ENCODE results near the gene LTBP1.
"Not testable (repeated sequence)": the region's sequence is repeated elsewhere in the genome, so short reads cannot be mapped to it uniquely, and the experiment has no call there.

The LTBP1 gene

GRCh38 chr2:33380719-33381118 lies 434.0 kb downstream of the LTBP1 start:
- DNase-seq, result no peak
- intact Hi-C loops (cut with DNase I), result no loop called here

DNA sequence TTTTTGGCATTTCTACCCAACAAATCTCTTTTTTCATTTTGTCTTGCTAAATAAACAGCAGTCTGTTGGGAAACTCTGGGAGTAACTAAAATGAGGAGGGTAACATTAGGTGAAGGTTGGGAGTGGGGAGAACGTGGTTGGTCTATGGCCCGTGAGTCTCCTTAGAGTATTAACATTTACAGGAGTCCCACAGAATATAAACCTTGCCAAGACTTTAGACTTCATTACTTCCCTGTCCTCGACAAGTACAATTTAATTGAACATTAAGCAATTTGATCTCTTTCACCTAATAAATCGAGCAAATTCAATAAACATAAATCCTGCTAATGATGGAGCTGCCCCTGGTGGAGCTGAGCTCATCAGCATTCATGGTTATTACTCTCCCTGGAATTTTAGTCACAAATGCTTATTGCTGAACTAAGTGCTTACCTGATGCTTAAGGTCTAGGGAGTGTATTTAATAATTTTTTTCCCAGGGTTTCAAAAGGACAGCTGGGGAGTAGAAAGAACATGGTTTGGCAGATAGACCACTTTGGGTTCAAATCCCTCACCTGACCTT lies 434.6 kb downstream of the LTBP1 start:
- no peak for DNase-seq
- intact Hi-C loops (cut with DNase I), result no loop called here

- intact Hi-C loops (cut with DNase I), result no loop called here
- DNase-seq, result no peak
These were observed 437.3 kb downstream of the LTBP1 start for GRCh38 chr2:33383855-33384598.

DNA sequence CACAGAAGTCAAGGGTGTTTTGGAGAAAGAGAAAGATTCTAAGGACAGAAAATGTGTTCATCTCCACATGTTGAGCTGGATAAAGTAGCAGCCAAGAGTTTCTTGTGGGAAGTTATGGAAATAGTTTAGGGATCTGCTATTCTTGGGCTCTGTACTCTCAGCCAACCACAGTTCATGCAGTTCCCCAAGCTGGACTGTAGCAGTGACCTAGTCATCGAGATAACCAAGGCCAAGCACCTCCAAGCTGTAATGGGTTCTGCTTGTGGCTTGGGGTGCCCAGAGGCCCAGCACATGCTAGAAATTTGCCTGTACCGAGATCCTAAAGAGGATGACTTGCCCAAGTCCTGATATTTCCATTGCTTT lies 437.8 kb downstream of the LTBP1 start:
- intact Hi-C loops (cut with DNase I), result no loop called here
- DNase-seq, result no peak

- peak in 1 of 10 donors; percentile 84 for DNase-seq
- intact Hi-C loops (cut with DNase I), result no loop called here
These were observed 442.2 kb downstream of the LTBP1 start for GRCh38 chr2:33388996-33389395.

DNA sequence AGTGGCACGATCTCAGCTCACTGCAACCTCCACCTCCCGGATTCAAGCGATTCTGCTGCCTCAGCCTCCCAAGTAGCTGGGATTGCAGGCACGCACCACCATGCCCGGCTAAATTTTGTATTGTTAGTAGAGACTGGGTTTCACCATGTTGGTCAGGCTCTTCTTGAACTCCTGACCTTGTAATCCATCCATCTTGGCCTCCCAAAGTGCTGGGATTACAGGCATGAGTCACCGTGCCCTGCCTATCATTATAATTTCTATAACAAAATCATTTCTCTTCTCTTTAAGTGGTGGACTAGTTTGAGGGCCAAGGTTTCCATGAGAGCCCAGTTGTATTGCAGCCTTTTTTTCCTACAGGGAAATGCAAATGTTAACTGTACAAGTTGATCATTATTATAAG lies 442.9 kb downstream of the LTBP1 start:
- DNase-seq; intact Hi-C loops (cut with DNase I): not testable (repeated sequence)

DNA sequence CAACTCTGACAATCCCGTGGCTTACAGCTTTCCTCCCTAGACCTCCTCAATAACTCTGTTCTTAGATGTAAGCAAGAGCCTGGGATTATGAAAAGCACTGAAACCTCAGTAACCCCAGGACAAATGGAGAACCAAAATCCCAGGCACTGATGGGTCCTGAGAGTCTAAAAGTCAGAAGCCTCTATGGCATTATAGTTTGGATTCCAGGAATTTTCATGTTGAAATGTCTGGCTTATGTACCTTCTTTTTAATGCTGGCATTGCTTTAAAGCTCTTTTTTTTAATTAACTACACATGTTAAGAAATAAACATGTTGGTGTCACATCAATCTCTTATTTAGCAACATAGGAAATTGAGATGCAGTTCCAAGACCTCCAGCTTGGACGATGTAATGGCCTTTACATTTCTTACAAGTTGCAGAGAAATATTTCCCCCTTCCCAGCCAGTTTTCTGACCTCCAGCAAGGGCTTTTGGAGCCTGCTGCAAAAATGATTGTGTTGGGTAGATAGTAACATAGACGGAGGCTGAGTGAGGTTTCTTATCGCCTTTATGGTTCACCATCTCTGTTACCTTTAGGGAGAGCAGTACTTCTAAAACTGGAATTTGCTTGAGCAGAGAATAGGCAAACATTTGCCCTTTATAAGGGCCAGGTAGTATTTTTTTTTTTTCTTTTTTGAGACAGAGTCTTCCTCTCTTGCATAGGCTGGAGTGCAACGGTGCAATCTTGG lies 444.9 kb downstream of the LTBP1 start:
- no peak for DNase-seq
- intact Hi-C loops (cut with DNase I), result no loop called here

DNA sequence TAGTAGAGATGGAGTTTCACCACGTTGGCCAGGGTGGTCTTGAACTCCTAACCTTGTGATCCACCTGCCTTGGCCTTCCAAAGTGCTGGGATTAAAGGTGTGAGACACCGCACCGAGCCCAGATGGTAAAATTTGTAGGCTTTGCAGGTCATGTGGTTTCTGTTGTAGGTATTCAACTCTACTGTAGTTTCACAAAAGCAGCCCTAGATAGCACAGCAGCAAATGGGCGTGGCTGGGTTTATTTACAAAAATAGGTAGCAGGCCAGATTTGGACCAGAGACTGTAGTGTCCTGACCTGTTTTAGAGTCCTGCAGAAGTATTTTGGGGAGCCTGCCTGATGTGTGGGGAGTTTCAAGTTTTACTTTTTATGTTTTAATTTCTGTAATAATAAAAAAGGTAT lies 445.6 kb downstream of the LTBP1 start:
- intact Hi-C loops (cut with DNase I), result no loop called here
- no peak for DNase-seq

GRCh38 chr2:33395034-33395433 lies 448.3 kb downstream of the LTBP1 start:
- no peak for DNase-seq
- intact Hi-C loops (cut with DNase I), result no loop called here

GRCh38 chr2:33395655-33396249 lies 449.0 kb downstream of the LTBP1 start:
- intact Hi-C loops (cut with DNase I), result no loop called here
- DNase-seq, result peak in 3 of 10 donors; percentile 21 to 36 (median 35)

DNA sequence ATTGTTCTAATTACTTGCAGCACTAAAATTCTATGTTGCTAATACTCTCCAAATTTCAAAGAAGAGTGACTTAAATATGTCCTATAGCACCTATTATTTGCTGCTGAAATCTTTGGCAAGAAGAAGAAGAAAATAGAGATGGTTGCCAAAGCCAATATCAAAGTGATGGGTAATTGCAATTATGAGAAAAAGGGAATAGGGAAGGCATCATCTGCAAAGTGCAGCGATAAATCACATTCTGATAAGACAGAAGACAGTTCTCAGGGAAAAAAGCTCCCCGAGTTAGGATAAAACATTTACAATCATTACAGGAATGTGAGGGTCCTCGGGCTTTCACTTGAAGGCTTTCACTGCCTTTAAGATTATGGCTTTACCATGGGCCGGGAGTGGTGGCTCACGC lies 457.6 kb downstream of the LTBP1 start:
- intact Hi-C loops (cut with DNase I), result no loop called here
- no peak for DNase-seq

GRCh38 chr2:33406622-33407021 lies 459.9 kb downstream of the LTBP1 start:
- intact Hi-C loops (cut with DNase I), result no loop called here
- DNase-seq, result no peak

- no peak for DNase-seq
- intact Hi-C loops (cut with DNase I), result no loop called here
These were observed 461.4 kb downstream of the LTBP1 start for GRCh38 chr2:33408109-33408508.

GRCh38 chr2:33409417-33409955 lies 462.7 kb downstream of the LTBP1 start:
- intact Hi-C loops (cut with DNase I), result no loop called here
- no peak for DNase-seq

GRCh38 chr2:33411765-33412164 lies 465.0 kb downstream of the LTBP1 start:
- no peak for DNase-seq

DNA sequence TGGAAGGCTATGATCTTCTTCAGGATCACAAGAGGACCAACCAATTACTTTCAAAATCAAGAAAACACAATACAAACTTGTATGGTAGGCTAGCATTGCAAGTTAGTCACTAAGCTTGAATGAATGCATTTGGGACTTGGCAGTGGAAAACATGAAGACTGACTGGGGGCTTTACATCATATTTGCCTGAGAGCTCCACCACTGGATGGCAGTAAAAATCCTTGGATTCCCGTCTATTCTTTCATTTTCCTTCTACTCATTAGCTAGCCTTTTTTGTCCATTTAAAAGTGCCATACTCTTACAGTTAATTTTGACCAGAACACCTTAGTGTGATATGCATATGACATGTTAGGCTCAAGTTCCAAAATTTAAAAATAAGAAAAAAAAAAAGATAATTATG lies 466.2 kb downstream of the LTBP1 start:
- intact Hi-C loops (cut with DNase I), result loop anchor here (10.0 kb wide), 1 partner anchor 172 kb away; no protein-coding TSS in a partner anchor
- DNase-seq, result no peak

More at GRCh38 chr2:33411765-33412164, 465.0 kb downstream of the LTBP1 start:
- intact Hi-C loops (cut with DNase I), result loop anchor here (10.0 kb wide), 1 partner anchor 173 kb away; no protein-coding TSS in a partner anchor

DNA sequence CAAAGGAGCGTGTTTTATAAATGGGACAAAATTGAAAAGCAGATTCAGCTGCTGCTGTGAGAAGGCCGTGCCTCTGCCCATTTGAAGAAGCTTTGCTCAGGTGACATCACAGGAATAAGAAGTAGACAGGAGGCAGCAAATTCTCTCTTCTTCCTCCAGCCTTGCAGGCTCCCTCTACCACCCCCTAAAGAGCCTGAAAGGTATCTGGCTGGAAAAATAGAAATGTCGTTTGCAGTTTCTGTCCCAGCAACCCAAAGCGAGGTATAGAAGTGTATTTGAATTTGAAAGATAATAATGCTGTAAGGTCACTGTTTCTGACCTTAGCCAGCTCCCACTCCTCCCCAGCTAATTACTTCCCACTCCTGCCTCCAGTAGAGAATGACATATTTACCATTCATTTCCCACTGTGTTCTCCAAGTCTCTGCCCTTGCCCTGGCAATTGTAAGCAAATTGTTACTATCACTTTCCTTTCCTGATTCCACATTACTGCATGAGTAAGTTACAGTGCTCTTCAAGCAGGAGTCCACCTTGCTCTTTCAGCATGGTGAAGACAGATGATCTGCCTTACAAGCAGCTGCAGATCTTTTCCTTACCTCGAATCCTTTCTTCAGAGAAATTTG lies 472.9 kb downstream of the LTBP1 start:
- intact Hi-C loops (cut with DNase I), result loop anchor here (10.0 kb wide), 1 partner anchor 165 kb away; no protein-coding TSS in a partner anchor
- DNase-seq, result no peak

GRCh38 chr2:33420726-33421125 lies 474.0 kb downstream of the LTBP1 start:
- intact Hi-C loops (cut with DNase I), result no loop called here
- no peak for DNase-seq

- no peak for DNase-seq
- intact Hi-C loops (cut with DNase I), result no loop called here
These were observed 475.1 kb downstream of the LTBP1 start for GRCh38 chr2:33421820-33422219.

GRCh38 chr2:33425161-33425560 lies 478.4 kb downstream of the LTBP1 start:
- intact Hi-C loops (cut with DNase I), result no loop called here

More at GRCh38 chr2:33425161-33425560, 478.4 kb downstream of the LTBP1 start:
- DNase-seq, result no peak
